GM10248 (cell line): ENCODE results near the gene C15orf40.

Experiments used
- CTCF ChIA-PET: fragments of 300-600 bp; sonication (Branson Sonifier 250); formaldehyde crosslinking; extraction: SDS; loops from one replicate; lab custom pipeline; 2021; ENCODE audit warnings: antibody characterized with exemption; lab: Yijun Ruan, JAX
- POLR2A ChIA-PET: fragments of 350-650 bp; sonication (Branson Sonifier 250); formaldehyde crosslinking; extraction: SDS; loops from one replicate; lab custom pipeline; 2020; ENCODE audit warnings: antibody characterized with exemption; lab: Yijun Ruan, JAX
- DNase-seq: peaks from one replicate; pipeline ENCODE4 v3.0.0; 2012; ENCODE audit errors: extremely low spot score
- TF ChIP-seq, protein P1 (sequence below): IDR thresholded peaks from 2 replicates; pipeline ENCODE4 v1.5.1; 2012; ENCODE audit warnings: mild to moderate bottlenecking, low read depth; ENCODE audit errors: extremely low read depth, missing control alignments, control extremely low read depth

C15orf40 gene

DNA sequence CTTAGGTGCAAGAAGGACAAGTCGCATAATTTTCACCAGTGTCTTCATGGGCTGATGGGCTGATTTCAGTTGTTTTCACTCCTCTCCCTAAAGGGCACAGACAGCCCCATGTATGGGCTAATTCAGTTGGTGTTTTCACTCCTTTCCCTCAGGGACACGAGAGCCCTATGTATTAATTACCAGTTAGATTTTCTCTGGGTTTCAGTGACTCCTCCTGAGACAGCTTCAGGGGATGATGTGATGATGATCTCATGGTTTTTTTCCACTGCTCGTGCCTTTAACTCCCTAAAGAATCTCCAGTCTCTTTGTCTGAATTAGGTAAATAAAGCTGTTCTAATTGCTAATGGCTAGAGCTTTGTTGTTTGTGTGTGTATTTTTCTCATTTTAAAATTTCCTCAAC lies 15.5 kb downstream of the C15orf40 start:
- ChIA-PET CTCF (interaction anchor here (1.4 to 5.0 kb wide), 2 partner anchors 15 to 465 kb away, joined by 3 to 29 read pairs; partner anchors contain the start of gene C15orf40), POLR2A (no interaction called here)
- TF ChIP-seq, protein P1, sequence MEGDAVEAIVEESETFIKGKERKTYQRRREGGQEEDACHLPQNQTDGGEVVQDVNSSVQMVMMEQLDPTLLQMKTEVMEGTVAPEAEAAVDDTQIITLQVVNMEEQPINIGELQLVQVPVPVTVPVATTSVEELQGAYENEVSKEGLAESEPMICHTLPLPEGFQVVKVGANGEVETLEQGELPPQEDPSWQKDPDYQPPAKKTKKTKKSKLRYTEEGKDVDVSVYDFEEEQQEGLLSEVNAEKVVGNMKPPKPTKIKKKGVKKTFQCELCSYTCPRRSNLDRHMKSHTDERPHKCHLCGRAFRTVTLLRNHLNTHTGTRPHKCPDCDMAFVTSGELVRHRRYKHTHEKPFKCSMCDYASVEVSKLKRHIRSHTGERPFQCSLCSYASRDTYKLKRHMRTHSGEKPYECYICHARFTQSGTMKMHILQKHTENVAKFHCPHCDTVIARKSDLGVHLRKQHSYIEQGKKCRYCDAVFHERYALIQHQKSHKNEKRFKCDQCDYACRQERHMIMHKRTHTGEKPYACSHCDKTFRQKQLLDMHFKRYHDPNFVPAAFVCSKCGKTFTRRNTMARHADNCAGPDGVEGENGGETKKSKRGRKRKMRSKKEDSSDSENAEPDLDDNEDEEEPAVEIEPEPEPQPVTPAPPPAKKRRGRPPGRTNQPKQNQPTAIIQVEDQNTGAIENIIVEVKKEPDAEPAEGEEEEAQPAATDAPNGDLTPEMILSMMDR = no peak
- no peak for DNase-seq

DNA sequence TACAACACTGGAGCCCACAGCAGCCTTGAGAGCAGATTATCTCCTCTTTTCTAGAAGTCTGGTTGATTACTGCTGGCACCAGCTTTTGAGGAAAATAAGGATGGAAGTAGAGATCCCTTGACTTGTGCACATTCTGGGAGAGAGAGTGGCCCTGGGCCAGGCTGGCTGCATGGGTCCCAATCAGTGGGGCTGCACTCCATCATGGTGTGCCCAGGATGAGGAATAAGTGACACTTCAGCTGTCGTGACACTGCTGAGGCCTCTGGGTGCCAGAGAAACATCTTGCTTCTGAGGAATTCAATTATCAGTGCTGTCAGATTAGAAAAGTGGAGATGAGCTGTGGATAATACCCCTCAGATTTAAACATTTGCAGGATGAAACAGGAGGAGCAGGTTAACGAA lies 16.4 kb downstream of the C15orf40 start:
- TF ChIP-seq, protein P1 = no peak
- POLR2A ChIA-PET = no interaction called here
- DNase-seq = no peak
- CTCF ChIA-PET = interaction anchor here (0.7 to 5.0 kb wide), 3 partner anchors 16 to 464 kb away, joined by 3 to 29 read pairs (median 3); partner anchors contain the start of gene C15orf40

GRCh38 chr15:82993144-82993543 lies 18.3 kb downstream of the C15orf40 start:
- CTCF ChIA-PET = interaction anchor here (1.0 to 5.0 kb wide), 3 partner anchors 10 to 150 kb away, joined by 3 to 29 read pairs (median 3); partner anchors contain the start of gene C15orf40
- TF ChIP-seq, protein P1 = no peak
- POLR2A ChIA-PET = no interaction called here
- no peak for DNase-seq

DNA sequence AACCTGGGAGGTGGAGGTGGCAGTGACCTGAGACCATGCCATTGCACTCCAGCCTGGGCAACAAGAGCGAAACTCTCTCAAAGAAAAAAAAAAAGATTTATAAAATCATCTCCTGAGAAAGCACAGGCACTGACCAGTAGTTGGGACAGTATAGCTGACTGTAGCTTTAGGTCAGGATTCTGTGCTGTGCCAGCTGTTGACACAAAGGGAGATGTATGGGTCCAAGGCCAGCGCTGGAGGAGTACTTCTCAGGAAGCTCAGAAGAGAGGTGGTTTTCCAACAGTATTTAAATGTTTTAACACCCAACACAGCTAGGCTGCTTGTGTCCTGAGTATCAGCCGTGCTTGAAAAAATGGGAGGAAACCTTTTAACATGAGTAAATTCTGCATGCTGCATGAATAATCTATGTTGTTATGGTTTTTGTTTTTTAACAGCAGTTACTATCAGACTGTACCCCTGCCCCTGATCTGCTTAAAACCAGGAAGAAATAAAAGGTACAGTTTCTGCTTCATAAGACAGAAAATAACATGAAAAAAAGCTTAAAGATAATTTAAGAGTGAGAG lies 18.9 kb downstream of the C15orf40 start:
- DNase-seq = no peak
- POLR2A ChIA-PET = no interaction called here
- CTCF ChIA-PET = interaction anchor here (1.5 to 5.0 kb wide), 2 partner anchors 11 to 18 kb away, joined by 3 to 29 read pairs; partner anchors contain the start of gene C15orf40
- TF ChIP-seq, protein P1 = no peak

GRCh38 chr15:82986442-82986780 lies 25.0 kb downstream of the C15orf40 start:
- no peak for DNase-seq
- ChIA-PET CTCF (interaction anchor here (0.8 to 5.1 kb wide), 5 partner anchors 14 to 455 kb away, joined by 3 to 30 read pairs (median 11); partner anchors contain the start of genes C15orf40 and RPS17), POLR2A (interaction anchor here (0.6 to 1.0 kb wide), 2 partner anchors 446 to 1938 kb away, joined by 3 read pairs; partner anchors contain the start of gene RPS17)
- TF ChIP-seq, protein P1 = no peak

- peak; percentile 91 for DNase-seq
- TF ChIP-seq, protein P1 = no peak
- POLR2A ChIA-PET = interaction anchor here (0.6 to 1.0 kb wide), 2 partner anchors 34 to 445 kb away, joined by 3 to 6 read pairs; partner anchors contain the start of gene RPS17
- CTCF ChIA-PET = interaction anchor here (0.8 to 5.1 kb wide), 5 partner anchors 15 to 455 kb away, joined by 3 to 30 read pairs (median 11); partner anchors contain the start of genes C15orf40 and RPS17
Measured at GRCh38 chr15:82985688-82986441, 25.6 kb downstream of the C15orf40 start, which contains the start of gene RAMAC. Gene RAMAC, plus strand, starts transcription at chr15:82986210. Its CDS starts 2,809 bp downstream, at chr15:82989019.
